ENCODE results near the gene GALT. TPM values are rescaled to one million over a fixed set of nuclear protein-coding genes. Genes with fewer than 3 reads are reported as not detected.

The GALT gene
- total RNA-seq, 6 experiments from 2014 or later, result 20.5 to 27.4 (median 22.0) TPM

DNA sequence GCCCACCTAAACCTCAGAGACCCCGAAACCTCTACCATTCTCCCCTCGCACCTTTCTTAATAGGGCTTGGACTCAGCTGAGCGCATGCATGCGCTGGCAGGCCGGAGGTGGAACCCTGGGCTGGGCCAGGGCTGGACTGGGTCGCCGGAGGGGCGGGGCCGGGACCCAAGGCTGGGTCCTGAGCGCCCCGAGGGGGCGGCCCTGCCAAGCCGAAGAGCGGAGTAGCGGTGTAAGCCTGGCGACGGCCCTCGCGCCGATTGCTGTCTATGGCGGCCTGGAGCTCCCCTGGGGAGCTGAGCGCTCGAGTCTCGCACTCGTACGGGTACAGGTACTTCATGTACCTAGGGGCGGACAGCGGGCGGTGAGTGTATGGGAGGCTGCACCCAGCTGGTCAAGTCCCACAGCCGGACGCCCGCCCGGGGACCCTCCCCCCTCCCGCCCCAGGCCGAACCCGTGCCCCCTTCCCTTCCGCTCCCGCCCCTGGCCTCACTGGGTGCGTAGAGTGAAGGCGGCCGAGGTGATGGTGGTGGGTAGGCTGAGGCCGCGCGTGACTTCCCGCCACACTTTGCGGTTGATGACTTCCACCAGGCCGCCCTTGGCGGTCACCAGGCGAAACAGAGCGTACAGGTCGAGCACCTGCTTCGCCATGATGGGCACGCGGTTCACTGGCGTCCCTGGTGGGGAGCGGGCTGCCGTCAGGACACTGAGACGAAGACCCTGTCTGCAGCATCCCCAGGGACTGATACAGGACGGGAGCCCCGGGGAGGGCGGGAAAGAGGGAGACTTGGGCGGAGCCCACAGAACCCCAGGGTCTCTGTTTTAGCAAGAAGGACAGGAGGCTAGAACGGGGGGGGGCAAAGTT lies 22.9 kb upstream of the GALT start:
- Mint-ChIP-seq H3K27ac (no peak overlapping the region), H3K36me3 (ENCODE audit: low read depth) (no peaks in the 10 kb centered on the region), H3K27me3 (ENCODE audit: insufficient read depth) (peaks cover 41% of the 10 kb centered on the region), H3K4me3 (no peak overlapping the region), H3K4me1 (ENCODE audit: low read depth) (peaks cover 37% of the 10 kb centered on the region), H3K9me3 (no peaks in the 10 kb centered on the region)
- DNase-seq, result no peak
- TF ChIP-seq, protein P1, sequence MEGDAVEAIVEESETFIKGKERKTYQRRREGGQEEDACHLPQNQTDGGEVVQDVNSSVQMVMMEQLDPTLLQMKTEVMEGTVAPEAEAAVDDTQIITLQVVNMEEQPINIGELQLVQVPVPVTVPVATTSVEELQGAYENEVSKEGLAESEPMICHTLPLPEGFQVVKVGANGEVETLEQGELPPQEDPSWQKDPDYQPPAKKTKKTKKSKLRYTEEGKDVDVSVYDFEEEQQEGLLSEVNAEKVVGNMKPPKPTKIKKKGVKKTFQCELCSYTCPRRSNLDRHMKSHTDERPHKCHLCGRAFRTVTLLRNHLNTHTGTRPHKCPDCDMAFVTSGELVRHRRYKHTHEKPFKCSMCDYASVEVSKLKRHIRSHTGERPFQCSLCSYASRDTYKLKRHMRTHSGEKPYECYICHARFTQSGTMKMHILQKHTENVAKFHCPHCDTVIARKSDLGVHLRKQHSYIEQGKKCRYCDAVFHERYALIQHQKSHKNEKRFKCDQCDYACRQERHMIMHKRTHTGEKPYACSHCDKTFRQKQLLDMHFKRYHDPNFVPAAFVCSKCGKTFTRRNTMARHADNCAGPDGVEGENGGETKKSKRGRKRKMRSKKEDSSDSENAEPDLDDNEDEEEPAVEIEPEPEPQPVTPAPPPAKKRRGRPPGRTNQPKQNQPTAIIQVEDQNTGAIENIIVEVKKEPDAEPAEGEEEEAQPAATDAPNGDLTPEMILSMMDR (IDR thresholded peaks at IDR 0.05), result no peak

DNA sequence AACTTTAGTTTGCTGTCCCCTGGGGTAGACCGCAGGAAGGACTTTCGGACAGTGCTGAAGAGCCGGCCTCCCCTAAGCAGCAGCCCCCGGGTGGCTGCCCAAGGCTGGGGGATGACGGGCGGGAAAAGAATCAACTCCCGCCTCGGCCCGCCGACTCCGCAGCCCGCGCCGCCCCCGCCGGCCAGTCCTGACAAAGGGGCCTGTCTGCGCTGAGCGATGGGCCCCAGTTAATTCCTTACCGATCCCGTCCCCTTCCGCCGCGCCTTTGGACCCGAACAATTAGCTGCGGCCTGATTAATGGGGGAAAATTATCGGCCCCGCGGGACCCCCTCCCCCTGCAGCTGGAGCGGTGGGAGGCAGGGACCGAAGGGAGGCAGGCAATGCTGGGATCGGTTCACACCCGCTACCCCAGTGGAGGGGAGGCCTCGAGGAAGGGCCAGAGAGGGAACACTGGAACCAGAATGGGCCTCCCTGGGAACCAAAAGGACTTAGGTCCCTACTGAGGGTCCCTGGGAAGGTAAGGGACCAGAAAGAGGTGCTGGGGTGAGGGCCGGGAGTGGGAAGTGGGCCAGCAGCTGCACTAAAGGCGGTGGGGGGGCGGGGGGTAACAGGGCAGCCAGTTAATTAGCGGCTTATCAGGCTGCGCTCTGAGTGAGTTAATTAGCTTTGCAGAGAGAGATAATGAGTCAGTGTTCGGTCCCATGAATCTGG lies 21.8 kb upstream of the GALT start:
- Mint-ChIP-seq H3K4me1 (ENCODE audit: low read depth) (peaks cover 30% of the 10 kb centered on the region), H3K9me3 (no peaks in the 10 kb centered on the region), H3K27ac (no peak overlapping the region), H3K27me3 (ENCODE audit: insufficient read depth) (peaks cover 46% of the 10 kb centered on the region), H3K4me3 (no peak overlapping the region), H3K36me3 (ENCODE audit: low read depth) (no peaks in the 10 kb centered on the region)
- TF ChIP-seq, protein P1 (IDR thresholded peaks at IDR 0.05), result no peak
- no peak for DNase-seq

DNA sequence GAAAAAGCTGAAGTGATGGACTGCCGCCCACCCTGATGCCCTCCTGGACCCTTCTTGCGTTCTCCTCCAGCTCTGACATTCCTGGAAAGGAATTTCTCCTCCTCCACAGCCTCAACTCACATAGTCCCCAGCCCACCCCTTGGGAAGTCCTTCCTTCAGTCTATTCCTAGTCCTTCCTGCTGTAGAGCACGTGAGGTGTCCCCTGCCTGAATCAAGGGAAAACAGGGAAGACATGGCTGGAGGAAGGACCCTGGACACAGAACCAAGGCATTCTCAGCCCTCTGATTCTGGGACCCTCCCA lies 21.3 kb upstream of the GALT start:
- H3K36me3 Mint-ChIP-seq (ENCODE audit: low read depth), result no peaks in the 10 kb centered on the region
- H3K4me1 Mint-ChIP-seq (ENCODE audit: low read depth), result peaks cover 25% of the 10 kb centered on the region
- no peak overlapping the region for H3K27ac Mint-ChIP-seq
- TF ChIP-seq, protein P1 (IDR thresholded peaks at IDR 0.05), result no peak
- no peak overlapping the region for H3K4me3 Mint-ChIP-seq
- no peak for DNase-seq
- H3K27me3 Mint-ChIP-seq (ENCODE audit: insufficient read depth), result peaks cover 50% of the 10 kb centered on the region
- no peaks in the 10 kb centered on the region for H3K9me3 Mint-ChIP-seq

DNA sequence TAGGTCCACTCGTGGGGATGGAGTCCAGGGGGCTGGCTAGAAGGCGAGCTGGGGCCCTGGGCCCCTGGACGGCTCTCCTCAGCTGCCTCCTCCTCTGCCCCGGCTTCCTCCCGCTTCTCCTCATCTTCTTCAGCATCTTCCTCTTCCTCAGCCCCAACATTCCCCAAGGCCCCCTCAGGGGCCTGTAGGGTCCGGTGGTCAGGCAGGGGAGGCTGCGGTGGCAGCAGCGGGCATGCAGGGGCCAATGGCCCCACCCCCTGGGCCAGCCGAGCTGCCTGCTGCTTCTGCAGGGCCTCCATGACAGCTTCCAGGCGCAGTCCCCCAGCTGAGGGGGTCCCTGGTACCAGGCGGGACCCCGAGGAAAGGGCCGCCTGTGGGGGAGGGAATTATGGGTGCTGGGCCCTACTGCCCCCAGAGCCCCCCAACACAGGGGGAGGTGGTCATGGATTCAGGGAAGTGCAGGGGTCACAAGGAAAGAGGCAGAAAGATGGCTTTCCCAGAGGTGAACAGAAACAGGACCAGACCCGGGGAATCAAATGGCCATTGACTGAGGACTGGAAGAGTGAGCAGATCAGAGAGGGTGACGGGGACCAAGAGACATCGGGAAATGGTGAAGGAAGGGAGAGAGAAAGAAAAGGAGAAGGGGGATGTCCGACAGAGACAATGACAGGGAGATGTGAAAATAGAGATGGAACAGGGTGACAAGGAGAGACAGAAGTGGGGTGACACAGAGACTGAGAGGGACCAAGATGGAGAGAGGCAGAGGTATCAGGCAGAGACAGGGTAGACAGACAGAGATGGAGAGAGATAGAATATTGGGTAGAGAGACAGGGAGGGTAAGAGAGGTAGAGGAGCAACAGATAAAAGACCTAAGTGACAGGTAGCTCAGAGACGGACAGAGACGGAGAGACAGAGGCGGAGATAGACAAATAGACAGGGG lies 18.5 kb upstream of the GALT start:
- DNase-seq, result no peak
- Mint-ChIP-seq H3K9me3 (no peaks in the 10 kb centered on the region), H3K27me3 (ENCODE audit: insufficient read depth) (peaks cover 54% of the 10 kb centered on the region), H3K27ac (no peak overlapping the region), H3K4me3 (peak overlapping the region; percentile 76), H3K36me3 (ENCODE audit: low read depth) (no peaks in the 10 kb centered on the region), H3K4me1 (ENCODE audit: low read depth) (peaks cover 18% of the 10 kb centered on the region)
- TF ChIP-seq, protein P1 (IDR thresholded peaks at IDR 0.05), result no peak

DNA sequence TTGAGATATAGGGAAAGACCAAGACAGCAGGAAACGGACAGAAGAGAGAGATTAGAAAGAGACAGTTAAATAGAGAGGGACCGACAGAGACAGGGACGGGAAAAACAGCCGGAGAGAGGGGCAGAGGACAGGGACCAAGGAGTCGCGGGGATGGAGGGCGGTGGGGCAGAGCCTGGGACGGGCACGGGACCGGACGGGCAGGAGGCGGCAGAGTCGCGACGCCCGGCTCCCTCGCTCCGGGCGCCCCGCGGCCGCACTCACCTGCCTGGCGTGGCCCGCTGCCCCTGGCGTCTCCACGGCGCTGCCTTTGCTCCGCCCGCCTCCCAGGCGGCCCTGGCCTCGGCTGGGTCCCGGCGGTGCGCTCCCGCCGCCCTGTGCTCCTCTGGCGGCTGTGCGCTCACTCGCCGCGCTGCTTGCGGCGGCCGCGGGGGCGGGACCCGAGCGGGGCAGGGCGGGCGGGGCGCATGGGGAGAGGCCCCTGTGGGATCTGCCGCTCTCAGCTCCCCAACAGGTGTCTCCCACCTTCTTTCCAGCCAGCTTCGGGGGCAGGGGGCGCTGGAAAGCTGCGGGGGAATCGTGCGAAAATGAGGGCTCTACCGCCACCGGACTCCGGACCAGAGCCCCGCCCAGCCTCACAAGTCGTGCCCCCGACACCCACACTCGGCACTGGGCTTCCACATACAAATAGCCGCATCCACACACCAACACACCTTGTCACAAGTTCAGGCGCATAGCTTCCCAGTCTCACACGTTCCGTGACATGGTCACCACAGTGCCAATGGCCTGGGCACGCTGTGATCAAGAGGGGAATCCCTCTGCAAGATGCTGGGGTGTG lies 17.6 kb upstream of the GALT start, which contains the start of gene ARID3C:
TSS of gene ARID3C (minus strand) at position 411 of the 835 bp plus-strand sequence. CDS start 1,052 bp downstream, outside the sequence.
- H3K9me3 Mint-ChIP-seq, result no peaks in the 10 kb centered on the region
- no peak for DNase-seq
- TF ChIP-seq, protein P1 (IDR thresholded peaks at IDR 0.05), result 0 out of 2 replicates have a peak, but pooled peaks have one; percentile 10
- H3K4me3 Mint-ChIP-seq, result peak within 1 kb of the TSS; percentile 76
- H3K36me3 Mint-ChIP-seq (ENCODE audit: low read depth), result no peaks in the 10 kb centered on the region
- H3K27me3 Mint-ChIP-seq (ENCODE audit: insufficient read depth), result peaks cover 50% of the 10 kb centered on the region
- H3K27ac Mint-ChIP-seq, result no peak within 1 kb of the TSS
- H3K4me1 Mint-ChIP-seq (ENCODE audit: low read depth), result peaks cover 16% of the 10 kb centered on the region

Data from HFFc6 (cell line).